Liver (tissue), 9 donors: Measurements from ENCODE around the gene CTSC. TPM values are rescaled to one million over a fixed set of nuclear protein-coding genes. Genes with fewer than 3 reads are reported as not detected.
"Not testable (repeated sequence)": the region's sequence is repeated elsewhere in the genome, so short reads cannot be mapped to it uniquely, and the experiment has no call there.

Experiments used
- DNase-seq: peaks from one replicate; pipeline ENCODE4 v3.0.0-alpha.2; 2017; ENCODE audit warnings: low spot score
- H3K27ac ChIP-seq, 2 donors: one replicate each; pipeline ENCODE4 v1.7.0; 2013; ENCODE audit warnings: inconsistent platforms in 2 of 2, low read length in 2 of 2, control low read depth in 1 of 2, low read depth in 1 of 2, mild to moderate bottlenecking in 1 of 2
- H3K27me3 ChIP-seq, 4 donors: one replicate each; pipeline versions ENCODE4 v1.6.1 to v1.7.0; 2013; ENCODE audit warnings: low read length in 3 of 4, inconsistent platforms in 1 of 4, mild to moderate bottlenecking in 1 of 4, moderate library complexity in 1 of 4; ENCODE audit not compliant: control insufficient read depth in 4 of 4, insufficient read depth in 4 of 4
- H3K36me3 ChIP-seq, 4 donors: one replicate each; pipeline versions ENCODE4 v1.6.1 to v1.7.0; 2013; ENCODE audit warnings: low read length in 3 of 4, mild to moderate bottlenecking in 3 of 4, low read depth in 1 of 4, moderate library complexity in 1 of 4; ENCODE audit not compliant: control insufficient read depth in 4 of 4, insufficient read depth in 3 of 4
- H3K4me1 ChIP-seq, 4 donors: one replicate each; pipeline versions ENCODE4 v1.6.1 to v1.7.0; 2013; ENCODE audit warnings: low read length in 3 of 4, mild to moderate bottlenecking in 3 of 4, moderate library complexity in 1 of 4; ENCODE audit not compliant: control insufficient read depth in 4 of 4, insufficient read depth in 4 of 4
- H3K4me3 ChIP-seq, 3 donors: one replicate each; pipeline versions ENCODE4 v1.6.1 to v1.7.0; 2013; ENCODE audit warnings: low read length in 3 of 3, control low read depth in 1 of 3, low read depth in 1 of 3, mild to moderate bottlenecking in 1 of 3
- H3K9ac ChIP-seq, 2 donors: one replicate each; pipeline ENCODE4 v1.7.0; 2013; ENCODE audit warnings: low read length in 2 of 2, mild to moderate bottlenecking in 2 of 2, moderate library complexity in 2 of 2, control low read depth in 1 of 2, low read depth in 1 of 2
- H3K9me3 ChIP-seq, 4 donors: one replicate each; pipeline versions ENCODE4 v1.6.1 to v1.7.0; 2013; ENCODE audit warnings: low read length in 3 of 4; ENCODE audit not compliant: control insufficient read depth in 4 of 4
- EGR1 ChIP-seq, 2 donors: IDR thresholded peaks; 2 replicates each; pipeline ENCODE4 v1.6.1; 2016 to 2018; ENCODE audit warnings: antibody characterized with exemption in 2 of 2, low read depth in 2 of 2
- FOXA1 ChIP-seq: IDR thresholded peaks from 2 replicates; pipeline ENCODE4 v1.6.1; 2016; ENCODE audit warnings: antibody characterized with exemption
- FOXA2 ChIP-seq: IDR thresholded peaks from 2 replicates; pipeline ENCODE4 v1.6.1; 2016; ENCODE audit warnings: antibody characterized with exemption
- GABPA ChIP-seq, 2 donors: IDR thresholded peaks in 1 of 2; conservative IDR thresholded peaks in 1 of 2; 2 replicates each; pipeline ENCODE4 v1.6.1; 2016; ENCODE audit warnings: antibody characterized with exemption in 2 of 2, mild to moderate bottlenecking in 1 of 2, moderate library complexity in 1 of 2
- HNF4G ChIP-seq: IDR thresholded peaks from 2 replicates; pipeline ENCODE4 v1.6.1; 2016; ENCODE audit warnings: antibody characterized with exemption
- JUND ChIP-seq, 2 donors: IDR thresholded peaks; 2 replicates each; pipeline ENCODE4 v1.6.1; 2016; ENCODE audit warnings: antibody characterized with exemption in 2 of 2
- NR2F2 ChIP-seq: IDR thresholded peaks from 2 replicates; pipeline ENCODE4 v1.6.1; 2016; ENCODE audit warnings: antibody characterized with exemption
- RAD21 ChIP-seq, 2 donors: IDR thresholded peaks; 2 replicates each; pipeline ENCODE4 v1.6.1; 2016; ENCODE audit warnings: antibody characterized with exemption in 2 of 2, mild to moderate bottlenecking in 2 of 2
- RXRA ChIP-seq, 2 donors: IDR thresholded peaks; 2 replicates each; pipeline ENCODE4 v1.6.1; 2017 to 2018; ENCODE audit warnings: antibody characterized with exemption in 2 of 2, mild to moderate bottlenecking in 1 of 2
- TAF1 ChIP-seq: conservative IDR thresholded peaks from 2 replicates; pipeline ENCODE4 v1.6.1; 2016; ENCODE audit warnings: antibody characterized with exemption, mild to moderate bottlenecking
- YY1 ChIP-seq: IDR thresholded peaks from 2 replicates; pipeline ENCODE4 v1.6.1; 2016; ENCODE audit warnings: antibody characterized with exemption, mild to moderate bottlenecking
- WGBS: extraction: QIAGEN DNeasy Blood & Tissue Kit; methylation state at CpG from one replicate; pipeline ENCODE4 v1.1.7; 2013; 5-methylcytosine and 5-hydroxymethylcytosine counted together
- polyA plus RNA-seq, 2 donors: library from polyadenylated mRNA; stranded (reverse) in 1 of 2; unstranded in 1 of 2; fragments of 200-250 nt in 1 of 2; fragments of >200 nt in 1 of 2; fragmentation: Nextera tagmentation in 1 of 2; extraction: Ambion mirVana in 1 of 2; gene quantifications; one replicate each; pipeline versions ENCODE4 v1.2.1 to v1.2.3, GENCODE V29; 2013 to 2015
- total RNA-seq, 2 donors: library from RNA; depleted of rRNA; stranded (reverse); fragments of >200 nt; gene quantifications; one replicate each; pipeline ENCODE4 v1.2.3, GENCODE V29; 2014
- TF ChIP-seq, protein P1 (sequence below): IDR thresholded peaks from 2 replicates; pipeline ENCODE4 v1.6.1; 2016; ENCODE audit warnings: antibody characterized with exemption, mild to moderate bottlenecking
- TF ChIP-seq, protein P2 (sequence below): IDR thresholded peaks from 2 replicates; pipeline ENCODE4 v1.6.1; 2016; ENCODE audit warnings: antibody characterized with exemption
- donor health status: healthy.
- donor health status: healthy.
- donor health status: healthy.
- donor health status: healthy.
- donor health status: healthy.

The CTSC gene
- total and polyA plus RNA-seq, 4 donors: 22.4 to 68.7 (median 31.3) TPM

DNA sequence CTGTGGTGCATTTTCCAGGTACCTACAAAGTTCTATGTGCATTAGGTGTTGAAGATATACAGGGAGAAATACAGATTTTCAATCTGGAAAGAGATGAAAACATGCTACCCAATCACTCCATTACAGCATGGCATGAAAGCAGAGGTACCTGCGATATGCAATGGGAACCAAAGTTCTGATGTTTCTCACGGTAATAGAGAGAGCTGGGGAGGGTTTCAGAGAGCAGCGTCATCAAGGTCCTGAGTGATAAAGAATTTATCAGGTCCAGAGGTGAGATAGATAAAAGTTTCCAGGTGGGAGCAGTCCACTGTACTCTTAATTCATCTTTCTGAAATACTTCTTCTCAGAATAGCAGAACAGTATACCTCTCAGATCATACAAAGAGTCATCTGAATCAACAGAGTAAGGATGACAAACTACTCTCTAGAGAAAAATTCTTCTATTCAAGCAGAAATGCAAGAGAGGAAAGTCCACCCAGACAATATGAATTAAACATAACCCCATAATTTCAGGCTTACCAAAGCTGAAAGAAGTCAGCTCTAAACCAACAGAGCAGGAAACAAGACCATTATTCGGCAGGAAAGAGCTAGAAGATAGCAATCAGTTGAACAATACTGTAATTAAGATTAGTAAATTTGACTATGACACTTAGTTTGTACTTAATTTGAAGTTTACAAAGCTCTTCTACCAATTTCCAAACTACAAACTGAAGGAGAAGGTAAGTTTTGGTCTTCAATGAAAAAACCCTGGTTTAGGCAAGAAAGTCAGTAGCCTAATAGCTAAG, 12.8 kb downstream of the CTSC start:
- H3K27ac ChIP-seq: no peak overlapping the region
- H3K9ac ChIP-seq: no peak overlapping the region
- no peak for DNase-seq
- H3K4me3 ChIP-seq: no peak overlapping the region
- WGBS: 79% methylated on average over 4 of the region's 4 CpGs
- TF ChIP-seq, protein P1, sequence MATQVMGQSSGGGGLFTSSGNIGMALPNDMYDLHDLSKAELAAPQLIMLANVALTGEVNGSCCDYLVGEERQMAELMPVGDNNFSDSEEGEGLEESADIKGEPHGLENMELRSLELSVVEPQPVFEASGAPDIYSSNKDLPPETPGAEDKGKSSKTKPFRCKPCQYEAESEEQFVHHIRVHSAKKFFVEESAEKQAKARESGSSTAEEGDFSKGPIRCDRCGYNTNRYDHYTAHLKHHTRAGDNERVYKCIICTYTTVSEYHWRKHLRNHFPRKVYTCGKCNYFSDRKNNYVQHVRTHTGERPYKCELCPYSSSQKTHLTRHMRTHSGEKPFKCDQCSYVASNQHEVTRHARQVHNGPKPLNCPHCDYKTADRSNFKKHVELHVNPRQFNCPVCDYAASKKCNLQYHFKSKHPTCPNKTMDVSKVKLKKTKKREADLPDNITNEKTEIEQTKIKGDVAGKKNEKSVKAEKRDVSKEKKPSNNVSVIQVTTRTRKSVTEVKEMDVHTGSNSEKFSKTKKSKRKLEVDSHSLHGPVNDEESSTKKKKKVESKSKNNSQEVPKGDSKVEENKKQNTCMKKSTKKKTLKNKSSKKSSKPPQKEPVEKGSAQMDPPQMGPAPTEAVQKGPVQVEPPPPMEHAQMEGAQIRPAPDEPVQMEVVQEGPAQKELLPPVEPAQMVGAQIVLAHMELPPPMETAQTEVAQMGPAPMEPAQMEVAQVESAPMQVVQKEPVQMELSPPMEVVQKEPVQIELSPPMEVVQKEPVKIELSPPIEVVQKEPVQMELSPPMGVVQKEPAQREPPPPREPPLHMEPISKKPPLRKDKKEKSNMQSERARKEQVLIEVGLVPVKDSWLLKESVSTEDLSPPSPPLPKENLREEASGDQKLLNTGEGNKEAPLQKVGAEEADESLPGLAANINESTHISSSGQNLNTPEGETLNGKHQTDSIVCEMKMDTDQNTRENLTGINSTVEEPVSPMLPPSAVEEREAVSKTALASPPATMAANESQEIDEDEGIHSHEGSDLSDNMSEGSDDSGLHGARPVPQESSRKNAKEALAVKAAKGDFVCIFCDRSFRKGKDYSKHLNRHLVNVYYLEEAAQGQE: no peak
- TF ChIP-seq JUND (IDR thresholded peaks at IDR 0.05): no peak
- TF ChIP-seq RAD21 (IDR thresholded peaks at IDR 0.05): no peak
- no peak for TF ChIP-seq TAF1
- TF ChIP-seq RXRA (IDR thresholded peaks at IDR 0.05): no peak
- no peak for TF ChIP-seq HNF4G
- TF ChIP-seq NR2F2: no peak
- TF ChIP-seq GABPA (IDR thresholded peaks at IDR 0.05 in 1 of 2, conservative IDR thresholded peaks at IDR 0.05 in 1 of 2): no peak
- TF ChIP-seq YY1: no peak
- peaks cover 0 to 2% (median 0%) of the 10 kb centered on the region in 4 donors for H3K4me1 ChIP-seq
- H3K36me3 ChIP-seq: no peaks in the 10 kb centered on the region
- no peaks in the 10 kb centered on the region for H3K27me3 ChIP-seq
- H3K9me3 ChIP-seq: no peaks in the 10 kb centered on the region

DNA sequence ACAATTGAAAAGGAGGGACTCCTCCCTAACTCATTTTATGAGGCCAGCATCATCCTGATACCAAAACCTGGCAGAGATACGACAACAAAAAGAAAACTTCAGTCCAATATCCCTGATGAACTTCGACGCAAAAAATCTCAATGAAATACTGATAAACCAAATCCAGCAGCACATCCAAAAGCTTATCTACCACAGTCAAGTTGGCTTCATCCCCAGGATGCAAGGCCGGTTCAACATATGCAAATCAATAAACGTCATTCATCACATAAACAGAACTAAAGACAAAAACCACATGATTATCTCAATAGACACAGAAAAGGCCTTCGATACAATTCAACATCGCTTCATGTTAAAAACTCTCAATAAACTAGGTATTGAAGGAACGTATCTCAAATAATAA, 14.7 kb downstream of the CTSC start:
- not testable (repeated sequence) for H3K36me3 ChIP-seq, H3K9me3 ChIP-seq, H3K4me1 ChIP-seq, DNase-seq, H3K9ac ChIP-seq, H3K27me3 ChIP-seq, H3K27ac ChIP-seq, H3K4me3 ChIP-seq
- 88% methylated on average over 8 of the region's 8 CpGs for WGBS

DNA sequence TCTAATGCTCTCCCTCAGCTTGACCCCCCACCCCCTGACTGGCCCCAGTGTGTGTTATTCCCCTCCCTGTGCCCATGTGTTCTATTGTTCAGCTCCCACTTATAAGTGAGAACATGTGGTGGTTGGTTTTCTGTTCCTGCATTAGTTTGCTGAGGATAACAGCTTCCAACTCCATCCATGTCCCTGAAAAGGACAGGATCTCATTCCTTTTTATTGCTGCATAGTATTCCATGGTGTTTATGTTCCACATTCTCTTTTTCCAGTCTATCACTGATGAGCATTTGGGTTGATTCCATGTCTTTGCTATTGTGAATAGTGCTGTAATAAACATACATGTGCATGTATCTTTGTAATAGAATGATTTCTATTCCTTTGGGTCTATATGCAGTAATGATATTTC, 16.1 kb downstream of the CTSC start:
- not testable (repeated sequence) for H3K36me3 ChIP-seq, H3K9ac ChIP-seq, H3K4me1 ChIP-seq, H3K4me3 ChIP-seq, H3K27ac ChIP-seq, H3K27me3 ChIP-seq, DNase-seq, H3K9me3 ChIP-seq

DNA sequence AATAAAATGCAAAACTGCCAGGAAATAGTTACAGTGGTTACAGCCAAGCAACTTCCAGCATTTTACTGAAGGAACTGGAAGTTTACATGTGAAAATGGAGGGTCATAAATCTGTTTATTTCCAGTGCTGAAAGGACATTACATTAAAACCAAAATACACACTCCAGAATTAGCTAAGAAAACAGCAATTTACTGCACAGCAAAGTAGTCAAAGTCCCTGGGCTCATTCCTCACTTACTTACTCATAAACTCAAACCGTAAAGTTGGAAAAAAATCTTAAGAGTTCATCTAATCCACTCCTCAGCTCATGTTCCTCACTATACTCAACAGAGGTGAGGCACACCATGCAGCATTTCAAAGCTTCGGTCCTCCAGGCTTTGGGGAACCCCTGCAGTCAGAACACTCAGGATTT, 17.4 kb downstream of the CTSC start:
- H3K27ac ChIP-seq: no peak overlapping the region
- no peaks in the 10 kb centered on the region for H3K27me3 ChIP-seq
- no peak for DNase-seq
- H3K4me3 ChIP-seq: no peak overlapping the region
- H3K36me3 ChIP-seq: no peaks in the 10 kb centered on the region
- no peaks in the 10 kb centered on the region for H3K9me3 ChIP-seq
- WGBS: 81% methylated on average over 2 of the region's 2 CpGs
- no peak overlapping the region for H3K9ac ChIP-seq
- H3K4me1 ChIP-seq: peaks cover 1 to 9% (median 9%) of the 10 kb centered on the region in 4 donors
- TF ChIP-seq NR2F2 (no peak), FOXA1 (no peak), TAF1 (no peak), EGR1 (IDR thresholded peaks at IDR 0.05; ENCODE audit: low read depth in 2 of 2) (no peak), RAD21 (IDR thresholded peaks at IDR 0.05) (no peak), GABPA (IDR thresholded peaks at IDR 0.05 in 1 of 2, conservative IDR thresholded peaks at IDR 0.05 in 1 of 2) (no peak), FOXA2 (no peak), YY1 (no peak), HNF4G (no peak), RXRA (IDR thresholded peaks at IDR 0.05) (no peak)
- TF ChIP-seq, protein P1: no peak
- TF ChIP-seq, protein P2, sequence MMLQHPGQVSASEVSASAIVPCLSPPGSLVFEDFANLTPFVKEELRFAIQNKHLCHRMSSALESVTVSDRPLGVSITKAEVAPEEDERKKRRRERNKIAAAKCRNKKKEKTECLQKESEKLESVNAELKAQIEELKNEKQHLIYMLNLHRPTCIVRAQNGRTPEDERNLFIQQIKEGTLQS: no peak
